Duodenal mucosa (tissue), 2 donors: ENCODE measurements around the gene TGM2.

Experiments
- H3K27ac ChIP-seq: one replicate; pipeline ENCODE4 v1.7.0; 2013; ENCODE audit warnings: low read depth, low read length
- H3K27me3 ChIP-seq, 2 donors: one replicate each; pipeline ENCODE4 v1.7.0; 2013; ENCODE audit warnings: low read length in 2 of 2, control low read depth in 1 of 2; ENCODE audit not compliant: insufficient read depth in 2 of 2, control insufficient read depth in 1 of 2
- H3K36me3 ChIP-seq, 2 donors: one replicate each; pipeline ENCODE4 v1.7.0; 2013; ENCODE audit warnings: low read length in 2 of 2, control low read depth in 1 of 2; ENCODE audit not compliant: insufficient read depth in 2 of 2, control insufficient read depth in 1 of 2
- H3K4me1 ChIP-seq, 2 donors: one replicate each; pipeline ENCODE4 v1.7.0; 2013; ENCODE audit warnings: low read length in 2 of 2, control low read depth in 1 of 2; ENCODE audit not compliant: insufficient read depth in 2 of 2, control insufficient read depth in 1 of 2
- H3K4me3 ChIP-seq, 2 donors: one replicate each; pipeline ENCODE4 v1.7.0; 2013; ENCODE audit warnings: low read length in 2 of 2, low read depth in 1 of 2
- H3K9ac ChIP-seq, 2 donors: one replicate each; pipeline ENCODE4 v1.7.0; 2013; ENCODE audit warnings: low read length in 2 of 2, low read depth in 1 of 2
- H3K9me3 ChIP-seq, 2 donors: one replicate each; pipeline ENCODE4 v1.7.0; 2013; ENCODE audit warnings: low read length in 2 of 2, control low read depth in 1 of 2; ENCODE audit not compliant: control insufficient read depth in 1 of 2

Gene TGM2

GRCh38 chr20:38208523-38208922 lies 43.5 kb upstream of the TGM2 start:
- no peak overlapping the region for H3K27ac ChIP-seq
- no peaks in the 10 kb centered on the region for H3K27me3 ChIP-seq
- H3K36me3 ChIP-seq = no peaks in the 10 kb centered on the region
- H3K9ac ChIP-seq = no peak overlapping the region
- no peaks in the 10 kb centered on the region for H3K9me3 ChIP-seq
- H3K4me1 ChIP-seq = no peaks in the 10 kb centered on the region
- no peak overlapping the region for H3K4me3 ChIP-seq

GRCh38 chr20:38208088-38208487 lies 43.0 kb upstream of the TGM2 start:
- no peak overlapping the region for H3K4me3 ChIP-seq
- no peaks in the 10 kb centered on the region for H3K9me3 ChIP-seq
- no peak overlapping the region for H3K9ac ChIP-seq
- no peak overlapping the region for H3K27ac ChIP-seq
- H3K27me3 ChIP-seq = no peaks in the 10 kb centered on the region
- H3K4me1 ChIP-seq = no peaks in the 10 kb centered on the region
- no peaks in the 10 kb centered on the region for H3K36me3 ChIP-seq

GRCh38 chr20:38207621-38208020 lies 42.6 kb upstream of the TGM2 start:
- Histone ChIP-seq H3K9ac (no peak overlapping the region), H3K27ac (no peak overlapping the region), H3K4me3 (no peak overlapping the region), H3K36me3 (no peaks in the 10 kb centered on the region), H3K9me3 (no peaks in the 10 kb centered on the region), H3K27me3 (no peaks in the 10 kb centered on the region), H3K4me1 (no peaks in the 10 kb centered on the region)

- Histone ChIP-seq H3K4me3 (no peak overlapping the region), H3K9me3 (no peaks in the 10 kb centered on the region), H3K36me3 (no peaks in the 10 kb centered on the region), H3K9ac (no peak overlapping the region), H3K4me1 (no peaks in the 10 kb centered on the region), H3K27me3 (no peaks in the 10 kb centered on the region), H3K27ac (no peak overlapping the region)
These were observed 39.9 kb upstream of the TGM2 start for GRCh38 chr20:38205001-38205400.

- H3K9me3 ChIP-seq = no peaks in the 10 kb centered on the region
- H3K27me3 ChIP-seq = no peaks in the 10 kb centered on the region
- no peaks in the 10 kb centered on the region for H3K4me1 ChIP-seq
- no peak overlapping the region for H3K4me3 ChIP-seq
- no peaks in the 10 kb centered on the region for H3K36me3 ChIP-seq
- H3K9ac ChIP-seq = no peak overlapping the region
- H3K27ac ChIP-seq = no peak overlapping the region
These were observed 38.9 kb upstream of the TGM2 start for GRCh38 chr20:38203981-38204357.

GRCh38 chr20:38203337-38203980 lies 38.4 kb upstream of the TGM2 start:
- no peak overlapping the region for H3K27ac ChIP-seq
- no peaks in the 10 kb centered on the region for H3K27me3 ChIP-seq
- H3K4me1 ChIP-seq = no peaks in the 10 kb centered on the region
- no peak overlapping the region for H3K4me3 ChIP-seq
- H3K9me3 ChIP-seq = no peaks in the 10 kb centered on the region
- H3K9ac ChIP-seq = no peak overlapping the region
- H3K36me3 ChIP-seq = no peaks in the 10 kb centered on the region

GRCh38 chr20:38202982-38203293 lies 37.9 kb upstream of the TGM2 start:
- no peak overlapping the region for H3K9ac ChIP-seq
- no peak overlapping the region for H3K4me3 ChIP-seq
- no peaks in the 10 kb centered on the region for H3K4me1 ChIP-seq
- no peaks in the 10 kb centered on the region for H3K27me3 ChIP-seq
- H3K36me3 ChIP-seq = no peaks in the 10 kb centered on the region
- H3K27ac ChIP-seq = no peak overlapping the region
- H3K9me3 ChIP-seq = no peaks in the 10 kb centered on the region

GRCh38 chr20:38202153-38202981 lies 37.3 kb upstream of the TGM2 start:
- H3K27me3 ChIP-seq = no peaks in the 10 kb centered on the region
- H3K27ac ChIP-seq = no peak overlapping the region
- no peaks in the 10 kb centered on the region for H3K36me3 ChIP-seq
- H3K9me3 ChIP-seq = no peaks in the 10 kb centered on the region
- no peak overlapping the region for H3K9ac ChIP-seq
- H3K4me1 ChIP-seq = no peaks in the 10 kb centered on the region
- H3K4me3 ChIP-seq = no peak overlapping the region

- Histone ChIP-seq H3K9ac (no peak overlapping the region), H3K4me1 (no peaks in the 10 kb centered on the region), H3K4me3 (no peak overlapping the region), H3K9me3 (no peaks in the 10 kb centered on the region), H3K36me3 (no peaks in the 10 kb centered on the region), H3K27ac (no peak overlapping the region), H3K27me3 (no peaks in the 10 kb centered on the region)
These were observed 36.3 kb upstream of the TGM2 start for GRCh38 chr20:38201356-38201755.

- Histone ChIP-seq H3K4me1 (no peaks in the 10 kb centered on the region), H3K9me3 (no peaks in the 10 kb centered on the region), H3K27me3 (no peaks in the 10 kb centered on the region), H3K4me3 (no peak overlapping the region), H3K27ac (no peak overlapping the region), H3K36me3 (no peaks in the 10 kb centered on the region), H3K9ac (no peak overlapping the region)
These were observed 35.6 kb upstream of the TGM2 start for GRCh38 chr20:38200646-38201045.
